GM04504 (cell line): ENCODE results near the gene RGL1.
"Not testable (repeated sequence)": the region's sequence is repeated elsewhere in the genome, so short reads cannot be mapped to it uniquely, and the experiment has no call there.

ENCODE experiments used
- DNase-seq: peaks from one replicate; pipeline ENCODE4 v3.0.0-alpha.2; 2012; ENCODE audit warnings: low read depth

Gene RGL1

GRCh38 chr1:183804916-183805841, at the start of gene RGL1:
Gene RGL1, plus strand, starts transcription at chr1:183805120. Its CDS starts 178 bp downstream, at chr1:183805298.
- no peak for DNase-seq

GRCh38 chr1:183756326-183756725, 48.6 kb upstream of the RGL1 start:
- DNase-seq = no peak

DNA sequence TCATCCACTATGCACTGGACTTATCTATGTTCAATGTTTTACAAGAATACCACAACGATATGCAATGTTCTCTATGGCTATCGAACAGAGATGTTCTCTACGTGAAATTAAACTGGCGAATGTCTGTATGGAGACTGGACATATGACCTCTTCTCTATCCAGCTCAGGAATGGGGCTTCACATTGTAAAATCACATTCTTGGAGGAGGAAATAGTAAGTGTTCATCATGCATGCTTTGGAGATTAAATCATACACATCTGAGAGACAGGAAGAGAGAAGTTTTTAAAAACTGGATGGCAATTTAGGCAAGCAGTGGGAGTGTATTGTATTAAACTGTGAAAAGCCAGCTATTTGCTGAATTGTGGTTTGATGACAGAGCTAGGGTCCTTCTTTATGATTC, 47.9 kb upstream of the RGL1 start:
- DNase-seq = peak; percentile 62

DNA sequence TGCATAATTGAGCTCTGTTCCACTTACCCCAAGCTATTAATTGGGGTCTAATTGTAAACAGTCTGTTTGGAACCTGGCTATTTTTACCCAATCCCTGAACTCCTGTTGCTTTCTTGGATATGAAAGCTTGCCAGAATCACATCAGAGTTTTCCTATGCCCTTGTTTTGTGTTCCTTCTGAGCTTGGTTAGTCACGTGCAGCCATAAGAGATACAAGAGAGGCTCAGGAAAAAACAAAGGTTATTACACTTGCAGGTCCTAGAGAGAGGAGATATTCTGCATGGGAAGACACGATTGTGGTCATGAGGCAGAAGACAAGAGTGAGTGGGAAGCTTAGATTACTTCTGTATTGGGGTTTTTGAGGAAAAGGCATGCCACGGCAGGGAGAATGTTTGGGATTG, 46.0 kb upstream of the RGL1 start:
- no peak for DNase-seq

- no peak for DNase-seq
These were observed 44.3 kb upstream of the RGL1 start for GRCh38 chr1:183760661-183761060.

DNA sequence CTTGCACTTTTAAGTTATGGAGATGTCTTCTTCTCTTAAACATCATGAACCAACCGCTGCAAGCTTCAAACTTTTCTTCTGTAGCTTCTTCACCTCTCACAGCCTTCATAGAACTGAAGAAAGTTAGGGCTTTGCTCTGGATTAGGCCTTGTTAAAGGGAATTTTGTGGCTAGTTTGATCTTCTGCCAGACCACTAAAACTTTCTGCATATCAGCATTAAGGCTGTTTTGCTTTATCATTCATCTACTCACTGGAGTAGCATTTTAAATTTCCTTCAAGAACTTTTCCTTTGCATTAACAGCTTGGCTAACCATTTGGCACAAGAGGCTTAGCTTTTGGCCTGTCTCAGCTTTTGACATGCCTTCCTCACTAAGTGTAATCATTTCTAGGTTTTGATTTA, 43.0 kb upstream of the RGL1 start:
- no peak for DNase-seq

GRCh38 chr1:183762856-183763255, 42.1 kb upstream of the RGL1 start:
- DNase-seq = not testable (repeated sequence)

GRCh38 chr1:183764981-183765380, 39.9 kb upstream of the RGL1 start:
- peak; percentile 34 for DNase-seq

DNA sequence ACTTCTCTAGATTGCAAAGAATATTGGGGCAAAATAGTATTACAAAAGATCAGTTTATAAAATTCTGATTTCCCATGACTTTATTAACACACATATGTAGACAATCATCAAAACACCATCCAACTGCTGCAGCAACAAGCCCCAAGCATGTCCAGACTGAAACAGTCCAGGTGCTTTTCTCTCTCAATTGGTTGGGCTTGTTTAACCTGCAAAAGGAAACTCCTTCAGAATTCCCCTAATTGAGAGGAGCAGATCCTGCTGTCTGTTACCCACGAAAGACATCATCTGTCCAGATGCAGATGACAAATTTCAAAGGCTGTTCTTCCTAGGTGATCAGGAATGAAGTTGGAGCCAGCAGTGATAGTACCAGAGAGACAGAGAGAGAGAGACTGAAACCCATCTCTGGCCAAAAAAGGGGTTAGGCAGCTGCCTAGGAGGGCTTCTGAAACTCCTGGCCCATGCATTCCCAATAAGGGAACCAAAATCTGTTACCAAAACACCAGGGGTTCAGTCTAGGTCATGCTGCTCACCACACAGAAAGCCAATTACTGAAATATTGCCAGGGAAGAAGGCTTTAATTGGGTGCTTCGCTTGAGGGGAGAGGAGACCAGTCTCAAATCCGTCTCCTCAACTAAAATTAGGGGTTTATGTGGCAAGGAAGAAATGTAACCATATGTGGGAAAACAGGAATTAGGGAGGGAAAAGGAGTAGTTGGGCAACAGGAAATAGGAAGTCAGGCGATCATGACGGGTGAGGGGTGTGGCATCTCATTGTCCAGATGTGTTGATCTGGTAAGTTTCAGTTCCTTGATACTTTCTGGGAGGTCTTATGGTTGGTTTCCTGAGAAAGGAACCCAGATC, 34.7 kb upstream of the RGL1 start:
- DNase-seq = no peak

DNA sequence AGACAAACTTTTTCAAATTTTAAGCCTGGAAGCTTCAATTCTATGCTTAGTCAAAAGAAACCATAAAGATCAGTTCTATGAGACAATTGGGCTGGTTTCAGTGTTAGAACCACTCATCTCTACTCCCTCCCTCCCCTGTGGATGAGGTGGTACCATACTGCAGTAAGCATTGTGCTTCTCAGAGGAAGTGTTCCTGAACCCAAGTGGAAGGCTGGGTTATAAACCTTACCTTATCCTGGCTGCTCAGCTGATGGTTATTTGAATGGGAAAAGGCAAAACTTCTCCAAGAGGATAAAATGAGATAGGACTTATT, 34.1 kb upstream of the RGL1 start:
- no peak for DNase-seq

DNA sequence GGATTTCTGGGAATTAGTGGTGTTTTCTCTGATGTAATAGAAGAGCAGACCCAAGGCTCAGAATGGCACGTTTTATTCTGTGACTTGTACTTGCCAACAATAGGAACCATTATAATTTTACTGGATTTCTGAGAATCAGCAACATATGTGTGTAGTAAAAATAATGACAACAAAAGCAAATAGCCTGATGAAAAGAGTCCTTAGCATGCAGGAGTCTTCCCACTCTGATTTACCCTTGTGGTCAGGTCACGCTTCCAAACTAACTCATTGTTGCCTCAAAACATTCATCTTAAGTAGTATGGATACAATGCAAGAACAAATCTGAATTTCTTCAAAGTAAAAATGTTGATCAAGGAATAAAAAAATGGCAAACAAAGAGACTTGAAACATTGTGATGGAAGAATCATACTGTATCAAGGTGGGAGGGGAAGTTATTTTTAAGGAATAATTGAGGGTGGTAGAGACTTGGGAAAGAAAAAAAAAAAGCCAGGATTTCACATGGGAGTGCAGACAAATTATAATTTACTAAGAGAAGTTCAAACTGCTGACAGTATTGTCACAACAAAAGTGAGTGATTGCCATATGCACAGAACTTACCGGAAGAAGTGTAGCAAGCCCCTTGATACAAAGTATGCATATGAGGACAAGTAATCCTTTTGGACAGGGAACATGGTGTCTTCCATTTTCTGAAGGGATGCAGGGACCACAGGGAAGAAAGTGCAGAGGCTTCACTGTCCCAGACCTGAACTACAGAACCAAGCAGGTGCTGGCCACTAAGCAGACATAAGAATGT, 31.2 kb upstream of the RGL1 start:
- DNase-seq = peak; percentile 27

- no peak for DNase-seq
These were observed 30.0 kb upstream of the RGL1 start for GRCh38 chr1:183774938-183775337.

DNA sequence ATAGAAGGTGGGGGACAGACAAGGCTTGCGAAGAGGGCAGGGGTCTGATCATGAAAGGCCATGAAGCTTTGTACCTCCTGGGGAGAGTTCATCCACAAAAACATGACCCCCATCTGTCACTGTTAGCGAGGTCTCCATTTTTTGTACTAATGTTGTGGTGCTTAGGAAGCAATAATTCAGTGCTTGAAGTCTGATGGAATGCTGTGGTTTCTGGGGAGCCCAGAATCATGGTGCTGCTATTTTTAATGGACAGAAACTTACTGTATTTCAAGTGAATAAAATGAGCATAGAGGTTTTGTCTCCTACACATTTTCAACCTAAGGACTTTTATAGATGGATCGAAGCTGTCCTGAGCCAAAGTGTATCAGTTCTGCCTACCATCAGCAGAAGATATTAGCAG, 28.2 kb upstream of the RGL1 start:
- DNase-seq = no peak

DNA sequence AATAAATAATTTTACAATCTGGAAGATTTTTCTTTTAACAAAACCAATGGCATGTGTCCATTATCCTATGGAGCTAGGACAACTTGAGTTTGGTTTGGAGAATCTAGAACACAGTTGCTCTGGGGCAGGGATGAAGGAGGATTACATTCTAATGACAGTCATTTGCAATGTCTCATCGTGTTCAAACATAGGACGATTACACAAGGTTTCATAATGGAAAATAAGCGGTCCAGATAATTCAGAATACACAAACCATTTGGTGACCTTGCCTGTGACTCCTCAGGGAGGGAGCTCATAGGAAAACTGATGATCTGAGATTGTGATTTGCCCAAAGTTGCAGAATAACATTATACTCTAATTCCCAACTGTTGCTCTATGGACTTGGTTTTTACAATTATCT, 27.6 kb upstream of the RGL1 start:
- no peak for DNase-seq

DNA sequence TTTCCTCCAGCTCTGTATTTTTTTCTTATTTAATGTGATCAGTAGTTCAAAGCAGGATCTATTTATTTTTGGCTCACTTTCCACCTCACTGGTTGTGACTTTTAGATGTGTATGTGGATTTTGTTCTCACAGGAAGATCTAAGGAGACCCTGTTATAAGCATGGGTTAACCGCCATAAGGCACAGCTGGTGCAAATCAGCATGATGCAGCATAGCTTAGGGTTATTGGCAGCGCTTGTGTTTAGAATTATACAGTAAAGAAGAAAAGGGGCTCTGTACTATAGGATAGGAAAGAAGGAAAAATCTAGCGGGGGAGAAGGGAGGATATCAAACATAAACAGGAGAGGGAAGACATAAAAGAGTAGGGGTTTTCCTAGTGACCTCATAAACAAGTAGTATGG, 26.9 kb upstream of the RGL1 start:
- no peak for DNase-seq

DNA sequence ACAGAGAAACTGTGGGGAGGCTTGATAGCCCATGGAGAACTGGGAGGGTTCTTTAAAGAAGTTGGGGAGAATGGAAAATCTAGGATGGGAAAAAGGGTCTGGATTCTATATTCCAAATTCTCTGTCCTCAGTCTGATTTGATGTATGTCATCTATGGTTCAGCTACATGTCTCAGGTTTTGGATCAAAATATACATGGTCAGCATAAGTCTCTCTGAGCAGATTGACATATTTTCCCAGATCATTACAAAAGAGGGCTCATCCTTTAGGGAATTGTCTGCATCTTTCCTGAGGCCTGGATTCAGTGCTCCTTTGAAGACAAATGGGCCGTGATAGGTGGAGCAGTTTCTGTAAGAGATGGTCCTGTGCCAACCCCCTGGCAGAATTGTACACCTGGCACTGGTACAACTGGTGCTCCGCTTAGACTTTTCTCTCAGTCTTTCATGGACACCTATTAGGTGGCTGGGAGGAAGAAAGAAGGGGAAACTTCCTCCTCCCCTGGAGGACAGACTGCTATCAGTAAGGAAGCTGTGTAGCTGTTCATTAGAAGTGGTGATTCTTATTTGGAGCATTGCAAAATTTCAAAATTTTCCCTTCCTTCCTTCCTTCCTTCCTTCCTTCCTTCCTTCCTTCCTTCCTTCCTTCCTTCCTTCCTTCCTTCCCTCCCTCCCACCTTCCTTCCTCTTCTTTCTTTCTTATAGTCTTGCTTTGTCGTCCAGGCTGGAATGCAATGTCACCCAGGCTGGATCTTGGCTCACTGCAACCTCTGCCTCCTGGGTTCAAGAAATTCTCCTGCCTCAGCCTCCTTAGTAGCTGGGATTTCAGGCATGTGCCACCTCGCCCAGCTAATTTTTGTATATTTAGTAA, 26.1 kb upstream of the RGL1 start:
- DNase-seq = no peak

DNA sequence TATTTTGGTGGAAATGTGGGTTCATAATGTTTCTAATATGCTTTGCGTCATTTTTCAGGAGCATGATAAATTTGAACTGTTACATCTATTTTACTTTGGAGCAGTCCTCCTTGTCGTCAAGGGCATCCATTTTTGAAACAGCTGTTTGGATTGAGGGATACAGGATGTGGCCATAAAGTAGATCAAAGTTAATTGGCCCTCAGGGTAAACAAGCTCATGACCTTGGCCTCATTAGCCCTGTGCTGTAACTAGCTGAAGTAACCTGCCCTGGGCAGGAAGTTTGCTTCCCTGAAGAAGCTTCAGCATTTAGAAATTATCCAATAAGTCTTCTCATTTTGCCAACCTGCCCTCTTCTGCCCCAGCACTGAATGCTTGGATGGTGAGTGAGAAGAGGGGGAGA, 24.8 kb upstream of the RGL1 start:
- no peak for DNase-seq

DNA sequence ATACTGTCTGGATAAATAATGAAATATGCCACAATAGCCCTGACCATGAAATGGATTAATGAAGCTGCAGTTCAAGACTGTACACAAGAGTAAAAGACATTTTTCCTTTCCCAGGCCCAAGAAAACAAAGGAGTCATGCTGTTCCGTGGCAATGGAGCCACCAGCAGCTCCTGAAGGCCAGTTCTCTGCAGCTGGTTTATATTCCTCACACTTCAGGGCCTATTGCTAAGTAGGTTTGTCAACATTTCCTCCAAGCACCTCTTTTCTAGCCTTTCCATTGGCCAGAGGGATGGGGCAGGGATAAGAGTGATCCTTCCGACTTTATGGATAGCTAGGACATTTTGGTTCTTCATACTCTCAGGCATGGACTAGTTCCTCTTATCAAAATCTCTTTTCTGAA, 24.2 kb upstream of the RGL1 start:
- DNase-seq = no peak

DNA sequence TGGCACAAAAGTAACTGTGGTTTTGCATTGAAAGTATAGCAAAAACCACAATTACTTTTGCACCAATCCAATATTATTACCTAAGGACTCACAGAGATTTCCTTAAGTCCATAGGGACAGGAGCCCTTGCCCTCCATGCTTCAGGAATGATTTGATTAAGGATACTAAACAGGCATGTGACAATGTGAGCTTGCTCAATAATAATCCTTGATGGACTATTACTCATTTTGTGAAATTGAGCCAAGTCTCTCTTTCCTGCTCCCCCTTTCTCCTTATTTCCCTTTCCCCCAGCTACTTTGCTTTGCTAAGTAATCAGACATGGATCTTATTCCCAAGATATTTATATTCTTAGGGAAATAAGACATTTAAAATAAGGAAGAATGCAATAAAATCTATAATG, 21.6 kb upstream of the RGL1 start:
- no peak for DNase-seq

GRCh38 chr1:183783767-183784637, 20.9 kb upstream of the RGL1 start:
- peak; percentile 23 for DNase-seq
